NOMO-1 treated with DMSO at 0.1 percent for 48 hours (cell line): ENCODE results near the gene MEIOB.
"Not testable (repeated sequence)": the region's sequence is repeated elsewhere in the genome, so short reads cannot be mapped to it uniquely, and the experiment has no call there.

Source experiments
- DNase-seq: peaks from one replicate; lab custom pipeline; 2025; ENCODE audit not compliant: unreplicated experiment; lab: John Stamatoyannopoulos, UW

The MEIOB gene

GRCh38 chr16:1878256-1878655 is 6.3 kb upstream of the MEIOB start:
- no peak for DNase-seq

GRCh38 chr16:1877804-1878203 is 5.8 kb upstream of the MEIOB start:
- DNase-seq: peak; percentile 19

- DNase-seq: no peak
Measured at GRCh38 chr16:1877089-1877488, 5.1 kb upstream of the MEIOB start.

- no peak for DNase-seq
Measured at GRCh38 chr16:1876468-1876867, 4.5 kb upstream of the MEIOB start.

GRCh38 chr16:1876066-1876465 is 4.1 kb upstream of the MEIOB start:
- DNase-seq: not testable (repeated sequence)

DNA sequence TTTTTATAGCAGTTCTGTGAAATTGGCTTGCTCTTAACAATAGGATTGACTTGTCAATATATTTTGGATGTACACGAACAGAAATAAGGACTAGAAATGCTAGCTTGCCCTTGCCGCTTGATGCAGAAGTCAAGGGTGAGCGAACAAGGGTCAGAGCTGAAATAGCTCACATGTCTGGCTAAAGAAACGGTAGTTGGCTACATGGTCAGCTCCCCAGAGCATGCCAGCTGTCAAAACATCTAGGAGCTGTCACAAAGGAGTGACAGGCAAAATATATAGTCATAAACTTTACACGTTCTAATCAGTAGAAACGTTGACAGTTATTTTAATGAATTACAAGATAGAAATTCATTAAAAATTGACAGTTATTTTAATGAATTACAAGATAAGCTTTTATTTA is 2.9 kb upstream of the MEIOB start:
- DNase-seq: no peak

DNA sequence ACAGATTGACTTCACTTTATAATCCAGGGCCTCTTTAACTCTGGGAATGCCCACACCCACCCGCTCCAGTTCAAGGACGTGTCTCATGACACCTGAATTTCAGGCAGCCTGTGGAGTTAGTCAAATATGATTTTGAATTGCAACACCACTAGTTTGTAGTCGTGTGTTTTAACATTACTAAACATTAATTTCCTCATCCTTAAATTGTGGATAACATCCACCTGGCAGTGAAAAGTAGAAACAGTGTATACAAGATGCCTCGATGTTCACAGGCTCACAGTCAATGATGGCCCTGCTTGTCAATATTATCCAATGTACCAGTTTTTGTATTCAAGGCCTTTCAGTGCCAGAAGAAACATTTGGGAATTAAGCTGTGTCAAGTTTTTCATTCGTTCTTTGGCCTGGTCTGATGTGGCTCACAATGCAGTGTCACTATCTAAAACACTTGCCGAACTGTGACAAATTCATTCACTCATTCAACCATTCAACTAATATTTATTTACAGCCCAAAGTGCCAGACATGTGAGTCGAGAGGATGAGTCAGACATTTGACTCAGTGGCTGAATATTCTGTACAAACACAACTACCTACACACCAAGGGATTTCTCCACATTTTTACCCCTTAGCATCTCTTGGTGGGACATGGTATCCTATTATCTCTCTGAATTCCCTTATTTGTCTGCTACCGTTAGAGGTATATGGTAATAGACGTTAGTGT is 1.4 kb downstream of the MEIOB start:
- DNase-seq: no peak

DNA sequence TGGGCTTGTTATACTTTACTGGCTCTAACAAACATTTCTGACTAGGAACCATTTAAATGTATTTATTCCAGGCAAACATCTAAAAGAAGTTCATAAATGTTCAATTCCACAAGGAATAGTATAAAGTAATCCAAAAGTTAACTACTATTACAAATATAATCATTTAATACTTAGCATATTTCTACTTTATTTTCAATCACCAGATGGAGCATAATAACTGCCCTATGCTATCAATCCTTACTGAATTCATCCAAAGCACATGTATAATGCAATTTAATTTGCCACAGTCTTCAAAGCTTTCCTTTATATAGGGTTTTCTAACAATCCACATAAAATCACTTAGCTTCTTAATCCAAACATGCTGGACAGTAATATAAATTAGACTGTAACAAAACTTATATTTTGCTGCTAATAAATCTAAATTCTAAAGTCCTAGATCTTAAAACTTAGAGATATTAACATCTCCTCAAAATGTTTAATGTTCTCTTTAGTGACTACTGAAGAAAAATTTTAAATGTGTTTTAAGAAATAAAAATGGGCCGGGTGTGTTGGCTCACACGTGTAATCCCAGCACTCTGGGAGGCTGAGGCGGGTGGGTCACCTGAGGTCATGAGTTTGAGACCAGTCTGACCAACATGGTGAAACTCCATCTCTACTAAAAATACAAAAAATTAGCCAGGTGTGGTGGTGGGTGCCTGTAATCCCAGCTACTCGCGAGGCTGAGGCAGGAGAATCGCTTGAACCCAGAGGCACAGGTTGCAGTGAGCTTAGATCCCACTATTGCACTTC is 5.9 kb downstream of the MEIOB start:
- no peak for DNase-seq

DNA sequence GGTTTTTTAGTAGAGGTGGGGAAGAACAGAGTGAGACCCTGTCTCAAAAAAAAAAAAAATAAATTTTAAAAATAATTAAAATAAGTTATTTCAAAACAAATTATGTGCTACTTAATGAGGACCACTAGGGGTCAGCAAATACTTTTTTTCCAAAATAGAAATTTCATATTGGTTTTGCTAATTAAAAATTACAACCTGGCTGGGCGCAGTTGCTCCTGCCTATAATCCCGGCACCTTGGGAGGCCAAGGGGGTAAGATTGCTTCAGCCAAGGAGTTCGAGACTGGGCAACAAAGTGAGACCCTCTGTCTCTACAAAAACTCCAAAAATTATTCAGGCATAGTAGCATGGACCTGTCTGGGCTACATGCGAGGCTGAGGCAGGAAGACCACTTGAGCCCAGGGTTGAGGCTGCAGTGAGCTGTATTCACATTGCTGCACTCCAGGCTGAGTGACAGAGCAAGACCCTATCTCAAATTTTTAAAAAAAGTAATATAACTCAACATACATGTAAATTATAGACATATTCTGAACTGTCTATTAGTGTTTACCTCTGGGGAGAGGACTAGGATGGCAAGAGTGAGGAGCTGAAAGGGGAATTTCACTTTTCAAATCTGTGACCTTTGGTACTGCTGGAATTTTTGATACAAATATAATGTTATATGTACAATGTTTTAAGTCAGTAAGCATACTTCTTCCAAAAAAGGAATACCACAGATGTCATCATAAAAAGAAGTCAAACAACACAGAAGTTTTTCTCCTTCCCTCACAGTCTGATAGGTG is 8.1 kb downstream of the MEIOB start:
- peak; percentile 43 for DNase-seq

DNA sequence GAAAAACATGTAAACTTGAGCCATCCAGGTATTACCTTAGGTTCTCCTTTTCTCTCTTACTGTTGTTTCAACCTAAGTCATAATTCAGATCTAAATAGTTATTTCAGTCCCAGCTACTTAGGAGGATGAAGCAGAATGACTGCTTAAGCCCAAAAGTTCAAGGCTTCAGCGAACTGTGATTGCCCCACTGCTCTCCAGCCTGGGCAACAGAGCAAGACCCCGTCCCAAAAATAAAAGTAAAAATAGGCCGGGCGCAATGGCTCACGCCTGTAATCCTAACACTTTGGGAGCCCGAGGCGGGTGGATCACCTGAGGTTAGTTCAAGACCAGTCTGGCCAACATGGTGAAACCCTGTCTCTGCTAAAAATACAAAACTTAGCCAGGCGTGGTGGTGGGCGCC is 9.6 kb downstream of the MEIOB start:
- DNase-seq: no peak

DNA sequence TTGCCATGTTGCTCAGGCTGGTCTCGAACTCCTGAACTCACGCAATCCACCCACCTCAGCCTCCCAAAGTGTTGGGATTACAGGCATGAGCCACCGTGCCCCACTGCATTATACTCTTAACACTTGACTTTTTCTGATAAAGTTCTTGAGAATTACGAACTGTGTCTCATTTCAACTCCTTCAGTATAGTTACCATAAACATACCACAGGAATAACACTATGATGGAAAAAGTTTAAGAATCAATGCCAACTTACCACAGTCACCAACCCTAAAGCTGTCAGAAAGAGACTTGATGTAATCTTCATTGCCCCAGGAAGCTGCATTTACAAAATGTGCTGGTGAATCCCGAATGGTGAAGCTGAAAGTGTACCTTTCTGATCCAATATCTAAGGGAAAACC is 10.2 kb downstream of the MEIOB start:
- no peak for DNase-seq

GRCh38 chr16:1859650-1860049 is 12.3 kb downstream of the MEIOB start:
- no peak for DNase-seq

DNA sequence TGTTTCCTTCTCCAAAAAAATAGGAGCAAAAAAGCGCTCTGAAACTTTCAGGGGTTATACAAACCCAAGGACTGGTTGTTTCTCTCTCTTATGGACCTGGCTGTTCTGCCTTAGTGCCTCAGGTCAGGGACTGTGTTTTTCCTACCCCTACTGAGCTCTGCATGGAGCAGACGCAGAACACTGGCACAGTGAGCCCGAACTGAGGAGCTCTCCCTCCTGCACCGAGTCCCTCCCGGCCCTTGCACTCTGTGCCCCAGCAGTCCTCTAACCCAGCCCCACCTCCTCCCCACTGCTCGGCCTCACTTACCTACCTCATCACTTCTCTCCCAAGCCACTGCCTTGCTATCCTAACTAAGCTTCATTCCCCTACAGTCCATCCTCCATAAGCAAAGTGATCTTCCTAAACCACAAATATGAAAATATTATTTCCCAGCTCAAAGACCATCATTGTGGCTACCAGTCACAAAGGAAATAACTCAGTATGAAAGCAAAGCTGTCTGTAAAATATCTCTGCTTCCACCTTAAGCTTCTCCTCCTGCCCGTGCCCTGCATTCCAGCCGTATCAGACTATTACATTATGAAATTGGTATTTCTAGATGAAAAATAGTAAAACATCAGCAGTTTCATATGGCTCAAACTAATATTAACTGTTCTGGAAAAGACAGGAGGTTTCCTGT is 13.6 kb downstream of the MEIOB start:
- no peak for DNase-seq

DNA sequence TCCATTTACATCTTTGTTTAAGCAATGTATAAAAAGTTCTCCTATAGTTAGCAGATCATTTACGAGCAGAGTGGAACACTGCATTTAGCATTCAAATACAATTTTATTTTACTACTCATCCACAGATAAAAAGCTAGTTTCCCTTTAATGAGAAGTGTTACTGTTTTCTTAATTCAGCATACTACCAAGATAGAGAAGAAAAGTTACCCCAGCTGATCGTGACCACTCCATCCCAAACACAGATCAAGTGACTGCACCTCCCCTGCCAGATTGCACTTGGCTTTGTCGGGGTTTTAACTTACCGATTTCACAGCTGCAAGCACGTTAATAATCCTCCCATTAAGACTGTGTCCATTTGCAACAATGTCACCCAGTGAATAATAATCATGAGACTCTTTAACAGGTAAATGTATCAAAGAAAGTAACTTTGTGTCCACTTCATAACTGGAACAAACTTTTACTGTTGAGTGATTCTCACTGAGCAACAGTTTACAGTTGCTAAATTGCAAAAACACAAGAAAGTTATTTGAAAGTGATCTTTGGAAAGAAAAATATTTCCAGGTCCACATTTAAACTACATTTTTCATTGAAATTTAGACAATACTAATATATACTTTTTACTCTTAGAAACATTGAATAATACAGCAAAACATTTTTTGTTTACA is 14.4 kb downstream of the MEIOB start:
- DNase-seq: no peak

- no peak for DNase-seq
Measured at GRCh38 chr16:1851793-1852192, 20.2 kb downstream of the MEIOB start.

- no peak for DNase-seq
Measured at GRCh38 chr16:1850981-1851380, 21.0 kb downstream of the MEIOB start.

GRCh38 chr16:1846416-1846815 is 25.5 kb downstream of the MEIOB start:
- no peak for DNase-seq

GRCh38 chr16:1845985-1846384 is 26.0 kb downstream of the MEIOB start:
- no peak for DNase-seq

DNA sequence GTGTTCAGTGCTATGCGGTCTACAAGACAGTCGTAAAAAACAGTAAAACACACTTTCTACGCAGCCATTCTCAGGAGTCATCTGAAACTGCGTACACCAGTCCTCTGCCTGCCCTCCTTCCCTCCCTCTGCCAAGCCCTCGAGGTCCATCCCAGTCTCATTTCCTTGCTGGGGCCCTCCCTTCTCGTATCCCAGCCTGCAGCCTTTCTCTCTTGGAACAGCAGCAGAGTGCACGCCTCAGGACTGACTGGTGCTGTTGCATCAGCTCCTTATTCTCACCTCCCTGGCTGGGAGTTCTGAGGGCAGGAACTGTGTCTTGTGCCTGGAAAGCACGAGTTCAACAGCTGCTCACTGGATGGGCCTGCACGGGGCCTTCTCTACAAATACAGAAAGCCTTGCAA is 32.4 kb downstream of the MEIOB start:
- DNase-seq: no peak

DNA sequence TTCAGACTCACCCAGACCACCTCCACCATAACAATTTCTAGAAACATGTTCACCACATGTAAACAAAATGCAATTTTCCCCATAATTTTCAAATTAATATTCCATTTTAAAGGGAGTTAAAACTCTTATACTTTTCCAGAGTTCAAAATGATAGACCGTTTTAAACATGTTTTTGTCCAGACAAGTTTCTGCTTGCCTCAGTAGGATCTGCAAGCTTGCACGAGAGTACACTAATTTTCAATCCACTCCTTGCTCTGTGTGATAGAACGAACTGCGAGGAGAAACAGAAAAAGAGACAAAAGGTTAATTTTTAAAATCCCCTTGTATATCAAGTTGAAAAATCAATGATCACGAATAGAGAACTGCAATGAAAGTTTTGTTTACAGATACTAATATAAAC is 37.9 kb downstream of the MEIOB start:
- DNase-seq: no peak
